HG02763 (cell line): Measurements from ENCODE around the gene IREB2.
"Not testable (repeated sequence)": the region's sequence is repeated elsewhere in the genome, so short reads cannot be mapped to it uniquely, and the experiment has no call there.

ENCODE experiments used
- ATAC-seq: cut with Tn5 transposase; IDR thresholded peaks from one replicate; pipeline ENCODE4 v1.9.1; 2021; ENCODE audit warnings: mild to moderate bottlenecking, moderate library complexity; ENCODE audit not compliant: unreplicated experiment

The IREB2 gene

GRCh38 chr15:78437762-78438618, at the start of gene IREB2:
Gene IREB2, plus strand, starts transcription at chr15:78438216. Its CDS starts 122 bp downstream, at chr15:78438338.
- ATAC-seq, result peak; percentile 92

GRCh38 chr15:78388865-78389264, 49.2 kb upstream of the IREB2 start:
- ATAC-seq, result no peak

DNA sequence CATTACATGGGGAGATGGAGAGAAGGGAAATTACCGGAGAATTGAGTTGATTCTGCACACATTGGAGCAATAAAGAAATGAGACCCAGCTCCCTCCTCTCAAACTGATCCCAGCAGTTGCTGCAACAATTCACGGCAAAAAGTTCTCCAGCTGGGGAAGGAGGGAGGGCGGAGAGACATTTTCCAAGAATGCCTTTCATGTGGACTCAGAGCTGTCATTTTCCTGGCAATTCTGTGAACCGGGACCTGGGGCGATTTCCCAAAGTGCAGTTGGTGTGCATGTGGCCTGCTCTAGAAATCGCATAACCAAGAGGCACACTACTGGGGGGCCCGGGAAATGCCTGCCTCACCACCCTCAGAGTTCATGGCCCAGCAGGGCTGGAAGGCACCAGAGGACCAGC, 48.7 kb upstream of the IREB2 start:
- no peak for ATAC-seq

DNA sequence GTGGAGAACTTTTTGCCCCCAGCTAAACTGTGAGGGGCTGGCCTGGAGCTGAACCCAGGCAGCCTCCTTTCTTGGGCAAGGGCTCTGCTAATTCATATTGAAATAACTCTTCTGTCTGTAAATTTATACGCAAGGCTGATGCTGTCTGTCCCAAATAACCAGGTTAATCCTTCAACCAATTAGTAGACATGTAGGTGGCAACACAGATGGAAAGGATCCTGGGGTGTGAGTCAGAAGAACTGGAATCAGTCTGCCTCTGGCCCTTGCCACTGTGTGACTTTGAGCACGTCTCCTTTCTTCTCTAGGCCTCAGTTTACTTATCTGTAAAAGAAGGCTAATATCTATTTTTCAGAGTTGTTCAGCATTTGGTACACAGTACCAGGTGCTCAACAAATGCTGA, 48.3 kb upstream of the IREB2 start:
- ATAC-seq, result no peak

GRCh38 chr15:78390242-78390641, 47.8 kb upstream of the IREB2 start:
- ATAC-seq, result no peak

- no peak for ATAC-seq
These were observed 47.2 kb upstream of the IREB2 start for GRCh38 chr15:78390826-78391225.

DNA sequence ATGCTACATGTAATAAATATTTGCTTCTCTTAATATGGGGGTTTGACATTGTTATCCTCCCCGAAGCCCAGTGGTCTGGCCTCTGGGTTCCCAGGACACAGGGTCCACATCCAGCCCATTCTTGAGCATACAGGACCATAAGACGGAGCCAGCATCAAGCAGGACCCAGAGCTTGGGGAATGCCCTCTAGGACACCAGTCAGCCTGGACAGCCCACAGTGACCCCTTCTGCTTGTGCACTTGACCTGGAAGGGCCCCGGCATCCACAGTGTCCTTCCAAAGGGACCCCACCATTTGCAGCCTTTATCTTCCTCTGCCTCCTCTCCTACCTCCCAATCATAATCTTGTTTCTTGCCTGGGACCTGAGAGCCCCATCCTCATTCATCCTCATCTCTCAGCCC, 46.2 kb upstream of the IREB2 start:
- no peak for ATAC-seq

DNA sequence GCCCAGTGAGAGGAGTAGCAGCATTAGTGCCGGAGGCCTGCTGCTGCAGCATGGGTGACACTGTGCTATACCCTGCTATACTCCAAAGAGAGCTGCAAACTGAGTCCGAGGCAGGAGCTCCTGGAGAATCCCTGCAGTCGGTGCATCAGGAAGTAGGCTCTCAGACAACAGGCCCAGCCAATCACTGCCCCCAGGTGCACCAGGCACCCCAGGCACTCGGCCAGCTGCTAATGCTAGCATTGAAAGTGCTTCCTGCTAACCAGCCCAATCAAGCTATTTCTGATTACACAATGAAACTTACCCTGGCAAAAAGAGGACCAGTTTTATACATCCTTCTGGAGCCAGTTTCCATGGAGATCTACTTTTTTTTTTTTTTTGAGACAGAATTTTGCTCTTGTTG, 45.6 kb upstream of the IREB2 start:
- no peak for ATAC-seq

DNA sequence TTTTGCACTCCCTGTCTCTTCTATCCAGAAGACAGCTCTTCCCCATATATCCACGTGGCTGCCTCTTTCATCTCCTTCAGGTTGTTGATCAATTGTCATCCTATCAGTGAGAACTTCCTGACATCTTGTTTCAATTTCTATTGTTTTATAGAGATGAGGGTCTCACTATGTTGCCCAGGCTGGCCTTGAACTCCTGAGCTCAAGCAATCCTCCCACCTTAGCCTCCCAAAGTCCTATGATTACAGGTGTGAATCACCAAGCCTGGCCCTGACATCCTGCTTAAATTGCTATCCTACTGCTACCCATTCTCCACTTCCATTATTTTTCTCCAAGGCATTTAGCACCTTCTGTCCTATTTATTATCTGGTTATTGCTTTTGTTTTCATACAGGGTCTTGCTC, 44.9 kb upstream of the IREB2 start:
- ATAC-seq, result no peak

GRCh38 chr15:78394026-78394425, 44.0 kb upstream of the IREB2 start:
- ATAC-seq, result no peak

- ATAC-seq, result no peak
These were observed 42.9 kb upstream of the IREB2 start for GRCh38 chr15:78394981-78395616.

- no peak for ATAC-seq
These were observed 41.7 kb upstream of the IREB2 start for GRCh38 chr15:78396186-78396814.

DNA sequence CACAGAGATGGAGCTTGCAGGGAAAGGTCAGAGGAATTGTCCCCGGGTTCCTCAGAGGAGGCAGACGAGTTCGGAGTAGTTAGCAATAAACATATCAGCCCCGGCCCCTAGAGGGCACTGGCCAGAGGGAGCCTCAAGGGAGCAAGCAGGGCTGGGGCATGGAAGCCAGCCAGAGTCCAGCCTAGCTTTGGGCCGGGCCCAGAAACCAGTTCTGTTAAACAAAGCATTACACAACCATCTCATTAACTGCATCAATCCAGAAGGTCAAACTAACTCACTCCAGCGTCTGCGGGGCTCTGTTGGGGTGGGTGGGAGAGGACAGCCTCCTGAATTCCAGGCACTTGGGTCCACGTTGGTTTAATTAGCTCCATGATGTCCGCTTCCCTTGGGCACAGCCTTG, 41.0 kb upstream of the IREB2 start:
- ATAC-seq, result no peak

GRCh38 chr15:78397382-78397781, 40.6 kb upstream of the IREB2 start:
- no peak for ATAC-seq

- ATAC-seq, result no peak
These were observed 39.8 kb upstream of the IREB2 start for GRCh38 chr15:78398076-78398825.

DNA sequence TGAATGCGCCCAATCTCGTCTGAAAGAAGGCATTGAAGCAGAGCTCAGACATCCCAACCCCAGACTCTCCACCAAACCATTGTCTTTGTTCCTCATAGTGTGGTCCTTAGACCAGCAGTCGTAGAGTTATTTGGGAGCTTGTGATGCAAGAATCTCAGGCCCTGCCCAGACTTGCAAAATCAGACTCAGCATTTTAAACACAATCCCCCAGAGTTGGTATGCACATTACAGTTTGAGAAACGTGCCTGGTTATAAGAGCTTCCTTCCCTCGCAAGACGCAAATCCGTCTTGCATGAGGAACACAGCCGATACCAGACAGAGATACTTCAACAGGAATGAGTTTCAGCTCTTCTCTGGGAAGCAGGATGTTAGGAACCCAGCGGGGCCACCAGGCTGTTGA, 38.9 kb upstream of the IREB2 start:
- no peak for ATAC-seq

DNA sequence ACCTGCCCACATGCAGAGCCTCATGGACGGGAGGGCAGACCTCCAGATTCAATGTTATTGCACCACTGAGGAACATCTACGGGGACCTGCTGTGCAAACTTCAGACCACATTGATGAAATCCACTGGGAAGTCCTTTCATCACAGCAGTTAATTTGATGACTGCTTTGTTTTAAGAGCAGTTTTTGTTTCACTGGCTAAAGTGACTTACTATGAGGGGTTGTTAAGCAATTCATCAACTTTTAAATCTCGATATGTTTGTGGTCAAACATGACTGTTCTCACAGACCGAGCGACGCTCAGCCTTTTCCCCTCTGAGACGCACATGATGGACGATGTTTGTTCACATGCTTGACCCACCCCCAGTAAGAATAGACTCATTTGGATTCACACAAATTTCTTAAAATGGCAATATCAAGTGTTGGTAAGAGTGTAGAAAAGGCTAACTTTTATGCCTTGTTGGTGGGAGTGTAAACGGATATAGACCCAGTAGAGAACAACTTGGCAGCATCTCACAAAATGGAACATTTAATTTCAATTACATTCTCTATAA, 35.9 kb upstream of the IREB2 start:
- ATAC-seq, result no peak

GRCh38 chr15:78404125-78404524, 33.9 kb upstream of the IREB2 start:
- no peak for ATAC-seq

GRCh38 chr15:78404796-78405195, 33.2 kb upstream of the IREB2 start:
- ATAC-seq, result not testable (repeated sequence)

DNA sequence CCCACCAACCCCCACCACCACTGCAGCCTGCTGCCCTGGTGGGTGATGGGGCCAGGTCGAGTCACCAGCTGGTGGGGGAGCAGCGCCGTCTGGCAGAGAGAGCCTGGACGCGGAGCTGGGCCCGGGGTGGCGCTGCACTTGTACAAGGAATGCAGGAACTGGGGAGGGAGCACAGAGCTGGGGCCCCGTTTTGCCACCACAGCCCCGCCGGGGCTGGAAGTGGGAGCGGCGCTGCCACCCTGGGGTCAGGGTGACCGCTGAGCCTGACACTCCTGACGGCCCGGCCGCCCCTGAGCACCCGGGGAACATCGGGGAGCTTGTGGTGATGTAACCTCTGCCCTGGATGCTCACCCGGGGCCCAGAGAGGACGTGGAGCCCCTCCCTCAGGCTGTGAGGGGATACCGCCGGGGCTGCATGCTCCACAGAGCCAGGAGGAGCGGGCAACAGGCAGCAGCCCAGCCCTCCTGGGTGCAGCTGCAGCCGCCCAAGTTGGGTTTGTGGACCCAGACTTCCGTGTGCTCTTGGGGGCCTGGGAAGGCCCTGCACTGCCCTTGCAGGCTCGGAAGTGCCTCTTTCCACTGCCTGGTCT, 32.6 kb upstream of the IREB2 start:
- ATAC-seq, result no peak
